Immature natural killer cell (primary cell): ENCODE results near the gene FAM210A. TPM values are rescaled to one million over a fixed set of nuclear protein-coding genes. Genes with fewer than 3 reads are reported as not detected.
"Not testable (repeated sequence)": the region's sequence is repeated elsewhere in the genome, so short reads cannot be mapped to it uniquely, and the experiment has no call there.

Experiments used
- DNase-seq, 3 donors: peaks; one replicate each; pipeline ENCODE4 v3.0.0; 2022; ENCODE audit warnings: mixed read lengths in 1 of 3
- H3K27ac Mint-ChIP-seq, 6 donors: one replicate each; pipeline ENCODE4 v1.8.0; 2020; ENCODE audit warnings: mixed read lengths in 6 of 6, mild to moderate bottlenecking in 5 of 6, inconsistent platforms in 4 of 6, moderate library complexity in 3 of 6
- H3K27me3 Mint-ChIP-seq, 3 donors: one replicate each; pipeline ENCODE4 v1.8.0; 2020 to 2021; ENCODE audit warnings: low read depth in 3 of 3, mild to moderate bottlenecking in 3 of 3, mixed read lengths in 3 of 3, moderate library complexity in 3 of 3, inconsistent platforms in 1 of 3
- H3K36me3 Mint-ChIP-seq, 3 donors: one replicate each; pipeline ENCODE4 v1.8.0; 2020; ENCODE audit warnings: mixed read lengths in 3 of 3, inconsistent platforms in 2 of 3, mild to moderate bottlenecking in 2 of 3
- H3K4me1 Mint-ChIP-seq, 2 donors: one replicate each; pipeline ENCODE4 v1.8.0; 2020; ENCODE audit warnings: inconsistent platforms in 2 of 2, mild to moderate bottlenecking in 2 of 2, mixed read lengths in 2 of 2, moderate library complexity in 1 of 2
- H3K4me3 Mint-ChIP-seq, 5 donors: one replicate each; pipeline ENCODE4 v1.8.0; 2020; ENCODE audit warnings: mild to moderate bottlenecking in 5 of 5, mixed read lengths in 5 of 5, inconsistent platforms in 3 of 5, moderate library complexity in 3 of 5
- H3K9me3 Mint-ChIP-seq, 6 donors: one replicate each; pipeline ENCODE4 v1.8.0; 2020; ENCODE audit warnings: mild to moderate bottlenecking in 6 of 6, mixed read lengths in 6 of 6, inconsistent platforms in 4 of 6, moderate library complexity in 3 of 6
- polyA plus RNA-seq, 3 donors: library from polyadenylated mRNA; unstranded; fragments of 300-500 nt; fragmentation: Illumina TruSeq; gene quantifications; one replicate each; pipeline ENCODE4 v1.2.3, GENCODE V29; 2021

The FAM210A gene, protein sequence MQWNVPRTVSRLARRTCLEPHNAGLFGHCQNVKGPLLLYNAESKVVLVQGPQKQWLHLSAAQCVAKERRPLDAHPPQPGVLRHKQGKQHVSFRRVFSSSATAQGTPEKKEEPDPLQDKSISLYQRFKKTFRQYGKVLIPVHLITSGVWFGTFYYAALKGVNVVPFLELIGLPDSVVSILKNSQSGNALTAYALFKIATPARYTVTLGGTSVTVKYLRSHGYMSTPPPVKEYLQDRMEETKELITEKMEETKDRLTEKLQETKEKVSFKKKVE
- polyA plus RNA-seq = 10 to 100 TPM; 11.4 to 15.3 (median 14.2) TPM

DNA sequence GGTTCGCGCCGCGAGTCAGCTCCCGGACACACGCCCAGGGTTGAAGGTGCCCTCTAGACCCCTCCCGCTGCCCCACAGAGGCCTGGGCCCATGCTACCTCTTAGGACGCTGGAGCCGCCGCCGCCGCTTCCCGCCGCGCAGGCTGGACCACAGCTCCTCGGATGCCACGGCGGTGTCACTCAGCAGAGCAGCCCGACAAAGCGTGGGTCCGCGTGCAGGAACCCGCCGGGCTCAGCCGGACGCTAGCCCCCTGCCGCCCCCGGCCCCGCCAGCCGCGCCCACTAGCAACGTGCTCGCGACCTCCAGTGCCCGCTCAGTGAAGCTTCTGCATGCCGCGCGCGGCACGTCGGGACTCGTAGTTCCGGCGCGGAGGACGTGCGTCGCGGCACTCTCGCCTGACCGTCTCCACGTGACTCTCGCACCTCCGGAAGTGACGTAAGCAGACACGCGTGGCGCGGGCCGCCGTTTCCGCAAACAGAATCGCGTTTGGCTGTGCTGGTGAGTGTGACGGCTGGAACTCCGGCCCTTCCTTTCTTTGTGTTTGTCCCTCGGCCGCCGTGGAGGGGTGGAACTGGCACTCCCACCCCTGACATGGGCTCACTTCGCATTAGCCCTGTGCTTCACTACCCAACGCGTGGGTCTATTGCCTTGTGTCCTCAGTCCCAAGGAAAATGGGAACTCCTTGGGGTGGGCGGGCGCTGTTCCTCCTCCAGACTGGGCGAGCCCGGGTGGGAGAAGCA lies at the start of gene FAM210A, which contains the start of gene RNMT:
Gene FAM210A (minus strand): TSS at position 327 of the 740 bp plus-strand sequence. CDS start 44,481 bp downstream, outside the sequence.
Gene RNMT (plus strand): TSS at position 442 of the 740 bp plus-strand sequence. CDS start 4,845 bp downstream, outside the sequence.
- Mint-ChIP-seq H3K27ac (peak within 1 kb of the TSS; percentile 91 to 98 (median 95)), H3K4me3 (peak within 1 kb of the TSS; percentile 90 to 96 (median 95)), H3K27me3 (peaks cover 2 to 17% (median 12%) of the 10 kb centered on the region in 3 donors)

DNA sequence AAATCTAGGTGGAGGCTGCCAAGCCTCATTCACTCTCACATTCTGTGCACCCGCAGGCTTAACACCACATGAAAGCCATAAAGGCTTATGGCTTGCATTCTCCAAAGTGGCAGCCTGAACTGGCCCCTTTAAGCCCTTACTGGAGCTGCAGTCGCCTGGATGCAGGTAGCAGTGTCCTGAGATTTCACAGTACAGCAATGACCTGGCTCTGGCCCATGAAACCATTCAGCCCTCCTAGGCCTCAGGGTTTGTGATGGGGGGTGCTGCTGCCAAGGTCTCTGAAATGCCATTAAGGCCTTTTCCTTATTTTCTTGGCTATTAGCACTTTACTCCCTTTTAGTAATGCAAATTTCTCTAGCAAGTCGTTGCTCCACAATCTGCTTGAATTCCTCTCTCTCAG lies 48.7 kb upstream of the FAM210A start:
- Mint-ChIP-seq H3K4me3 (no peak overlapping the region), H3K9me3 (peaks cover 0 to 19% (median 5%) of the 10 kb centered on the region in 6 donors), H3K4me1 (no peaks in the 10 kb centered on the region), H3K27ac (no peak overlapping the region), H3K27me3 (peaks cover 2 to 5% (median 2%) of the 10 kb centered on the region in 3 donors), H3K36me3 (no peaks in the 10 kb centered on the region)
- DNase-seq = no peak

More for the DNA sequence above, at the start of gene FAM210A, which contains the start of gene RNMT:
- Mint-ChIP-seq H3K4me1 (peaks cover 41 to 57% of the 10 kb centered on the region in 2 donors), H3K36me3 (no peaks in the 10 kb centered on the region), H3K9me3 (peaks cover 0 to 3% (median 0%) of the 10 kb centered on the region in 6 donors)
- DNase-seq = peak; percentile 91 to 93 (median 93)

DNA sequence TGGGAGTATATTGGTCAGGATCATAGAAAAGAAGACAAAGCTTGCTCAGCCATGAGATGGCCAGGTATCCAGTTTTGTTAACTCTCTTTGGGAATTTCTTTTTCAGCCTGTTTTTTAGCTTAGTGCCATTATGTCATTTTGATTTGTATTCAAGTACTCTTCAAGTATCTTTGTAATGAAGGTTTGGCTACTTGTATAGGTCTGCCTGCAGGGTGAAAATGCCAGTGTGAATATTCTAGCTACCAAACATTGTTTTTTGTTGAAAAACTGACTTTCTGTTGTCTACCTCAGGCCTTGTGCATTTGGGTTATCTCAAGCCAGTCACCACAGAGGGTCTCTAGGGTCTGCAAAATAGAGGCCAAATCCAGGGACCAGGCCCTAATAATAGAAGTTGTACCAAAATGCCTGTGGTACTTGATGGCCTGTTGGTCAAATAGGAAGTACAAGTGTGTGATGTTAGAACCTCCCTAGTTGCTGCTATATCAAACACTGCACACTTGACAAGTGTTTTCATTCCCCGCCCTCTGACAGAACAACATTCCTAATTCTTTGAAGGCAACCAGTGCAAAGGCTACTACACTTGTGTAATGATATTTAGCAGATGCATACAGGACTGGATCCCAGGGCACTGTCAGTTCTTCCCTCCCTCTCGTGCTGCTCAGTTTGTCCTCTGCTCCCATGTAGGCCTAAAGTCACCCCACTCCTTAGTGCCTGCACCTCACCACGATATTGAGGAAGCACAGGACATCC lies 36.5 kb upstream of the FAM210A start:
- Mint-ChIP-seq H3K9me3 (peaks cover 0 to 24% (median 18%) of the 10 kb centered on the region in 6 donors), H3K4me1 (no peaks in the 10 kb centered on the region), H3K4me3 (no peak overlapping the region), H3K27ac (no peak overlapping the region), H3K36me3 (peaks cover 43 to 50% (median 49%) of the 10 kb centered on the region in 3 donors), H3K27me3 (peaks cover 0 to 5% (median 4%) of the 10 kb centered on the region in 3 donors)
- DNase-seq = no peak

DNA sequence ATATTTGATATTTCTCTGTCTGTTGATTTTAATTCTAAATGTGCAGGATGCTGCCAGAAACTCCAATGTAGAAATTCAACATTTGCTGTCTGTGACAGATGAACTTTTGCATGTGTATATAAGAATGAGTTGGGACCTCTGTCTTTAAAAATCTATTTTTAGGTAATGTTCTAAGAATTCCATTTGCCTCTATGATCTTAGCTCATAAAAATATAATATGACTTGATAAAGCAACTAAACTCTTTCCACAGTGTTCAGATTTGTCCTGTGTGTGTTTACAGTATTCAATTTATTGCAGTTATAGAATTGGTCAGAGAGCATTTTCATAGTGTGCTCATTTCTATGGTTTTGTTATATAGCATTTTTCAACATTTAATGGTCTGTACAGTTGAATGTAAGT lies 33.7 kb upstream of the FAM210A start:
- DNase-seq = no peak
- no peak overlapping the region for H3K4me3 Mint-ChIP-seq
- peaks cover 0 to 8% (median 2%) of the 10 kb centered on the region in 6 donors for H3K9me3 Mint-ChIP-seq
- peaks cover 0 to 3% (median 0%) of the 10 kb centered on the region in 3 donors for H3K27me3 Mint-ChIP-seq
- no peaks in the 10 kb centered on the region for H3K4me1 Mint-ChIP-seq
- peaks cover 68 to 74% (median 70%) of the 10 kb centered on the region in 3 donors for H3K36me3 Mint-ChIP-seq
- H3K27ac Mint-ChIP-seq = no peak overlapping the region

DNA sequence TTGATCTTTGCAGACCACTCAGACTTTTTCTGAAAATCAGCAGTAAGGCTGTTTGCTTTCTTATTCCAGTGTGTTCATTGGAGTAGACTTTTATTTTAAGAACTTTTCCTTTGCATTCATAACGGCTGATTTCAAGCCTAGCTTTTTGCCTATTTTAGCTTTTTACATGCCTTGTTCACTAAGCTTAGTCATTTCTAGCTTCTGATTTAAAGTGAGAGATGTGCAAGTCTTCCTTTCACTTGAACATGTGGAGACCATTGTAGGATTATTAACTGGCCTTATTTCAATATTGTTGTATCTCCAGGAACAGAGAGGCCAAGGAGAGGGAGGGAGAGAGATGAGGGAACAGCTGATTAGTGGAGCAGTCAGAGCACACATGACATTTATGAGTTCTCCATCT lies 32.3 kb upstream of the FAM210A start:
- Mint-ChIP-seq H3K36me3 (peaks cover 58 to 72% (median 67%) of the 10 kb centered on the region in 3 donors), H3K4me1 (no peaks in the 10 kb centered on the region), H3K9me3 (no peaks in the 10 kb centered on the region), H3K4me3 (no peak overlapping the region), H3K27ac (no peak overlapping the region), H3K27me3 (peaks cover 0 to 3% (median 0%) of the 10 kb centered on the region in 3 donors)
- DNase-seq = no peak

DNA sequence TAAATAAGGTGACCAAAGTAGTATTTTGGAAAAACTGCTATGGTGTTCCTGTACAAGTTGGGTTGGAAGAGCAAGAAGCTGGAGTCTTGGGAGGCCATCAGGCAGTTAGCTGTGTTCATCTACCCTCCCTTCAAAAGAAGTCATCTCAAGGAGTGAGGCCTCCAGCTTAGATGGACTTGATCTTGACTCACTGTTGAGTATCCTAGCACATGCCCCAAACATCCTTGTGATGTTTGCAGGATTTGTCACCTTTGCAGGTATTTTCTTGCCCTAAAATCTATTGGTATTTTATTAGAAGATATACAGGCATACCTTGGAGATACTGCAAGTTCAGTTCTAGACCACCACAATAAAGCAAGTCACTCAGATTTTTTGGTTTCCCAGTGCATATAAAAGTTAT lies 30.3 kb upstream of the FAM210A start:
- Mint-ChIP-seq H3K4me1 (no peaks in the 10 kb centered on the region), H3K36me3 (peaks cover 53 to 64% (median 61%) of the 10 kb centered on the region in 3 donors), H3K4me3 (no peak overlapping the region), H3K27ac (no peak overlapping the region), H3K27me3 (no peaks in the 10 kb centered on the region), H3K9me3 (no peaks in the 10 kb centered on the region)
- DNase-seq = no peak

DNA sequence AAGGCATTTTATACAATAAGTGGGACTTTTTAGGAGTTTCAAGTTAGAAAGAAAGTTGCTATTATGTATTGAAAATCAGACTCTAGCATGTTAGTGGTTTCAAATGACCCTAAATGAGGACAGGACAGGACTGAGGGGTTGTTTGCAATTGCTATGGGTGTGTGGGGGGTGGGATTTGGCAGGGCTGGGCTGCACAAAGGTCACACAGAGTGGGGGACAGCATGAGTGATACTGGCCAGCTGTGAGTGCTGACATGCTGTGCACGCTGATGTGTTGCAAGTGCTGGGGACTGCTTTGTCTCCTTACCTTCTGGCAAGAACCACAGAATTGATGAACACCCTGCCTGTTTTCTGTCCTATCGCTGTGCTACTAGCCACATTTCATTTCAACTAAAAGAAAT lies 29.9 kb upstream of the FAM210A start:
- no peak for DNase-seq
- H3K9me3 Mint-ChIP-seq = no peaks in the 10 kb centered on the region
- no peaks in the 10 kb centered on the region for H3K27me3 Mint-ChIP-seq
- H3K36me3 Mint-ChIP-seq = peaks cover 53 to 68% (median 61%) of the 10 kb centered on the region in 3 donors
- H3K27ac Mint-ChIP-seq = no peak overlapping the region
- H3K4me3 Mint-ChIP-seq = no peak overlapping the region
- no peaks in the 10 kb centered on the region for H3K4me1 Mint-ChIP-seq

DNA sequence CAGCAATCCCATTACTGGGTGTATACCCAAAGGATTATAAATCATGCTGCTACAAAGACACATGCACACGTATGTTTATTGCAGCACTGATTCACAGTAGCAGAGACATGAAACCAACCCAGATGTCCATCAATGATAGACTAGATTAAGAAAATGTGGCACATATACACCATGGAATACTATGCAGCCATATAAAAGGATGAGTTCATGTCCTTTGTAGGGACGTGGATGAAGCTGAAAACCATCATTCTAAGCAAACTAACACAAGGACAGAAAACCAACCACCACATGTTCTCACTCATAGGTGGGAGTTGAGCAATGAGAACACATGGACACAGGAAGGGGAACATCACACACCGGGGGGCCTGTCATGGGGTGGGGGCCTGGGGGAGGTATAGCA lies 25.2 kb upstream of the FAM210A start:
- not testable (repeated sequence) for H3K27me3 Mint-ChIP-seq, DNase-seq, H3K9me3 Mint-ChIP-seq, H3K4me3 Mint-ChIP-seq, H3K4me1 Mint-ChIP-seq
- H3K27ac Mint-ChIP-seq = peak overlapping the region in 1 of 6 donors; percentile 30
- H3K36me3 Mint-ChIP-seq = peaks cover 60 to 68% (median 62%) of the 10 kb centered on the region in 3 donors

DNA sequence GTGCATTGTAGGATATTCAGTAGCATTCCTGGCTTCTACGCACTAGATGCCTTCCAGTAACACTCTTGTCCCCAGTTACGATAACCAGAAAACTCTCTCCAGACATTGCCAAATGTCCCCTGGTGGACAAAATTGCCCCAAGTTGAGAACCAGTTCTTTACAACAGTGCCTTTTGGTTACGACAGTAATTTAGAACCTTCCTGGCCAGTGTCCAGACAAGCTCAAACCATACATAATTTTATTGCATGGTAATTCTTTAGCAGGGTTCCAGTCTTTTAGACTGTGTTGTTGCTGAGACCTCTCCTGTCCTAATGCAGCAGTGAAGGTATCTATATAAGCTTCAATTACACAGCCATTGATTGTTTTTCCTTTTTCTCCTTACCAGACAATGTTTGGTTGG lies 20.3 kb upstream of the FAM210A start:
- no peaks in the 10 kb centered on the region for H3K4me1 Mint-ChIP-seq
- no peaks in the 10 kb centered on the region for H3K9me3 Mint-ChIP-seq
- peaks cover 0 to 6% (median 1%) of the 10 kb centered on the region in 3 donors for H3K27me3 Mint-ChIP-seq
- no peak for DNase-seq
- H3K27ac Mint-ChIP-seq = no peak overlapping the region
- H3K4me3 Mint-ChIP-seq = no peak overlapping the region
- H3K36me3 Mint-ChIP-seq = peaks cover 45 to 65% (median 55%) of the 10 kb centered on the region in 3 donors

DNA sequence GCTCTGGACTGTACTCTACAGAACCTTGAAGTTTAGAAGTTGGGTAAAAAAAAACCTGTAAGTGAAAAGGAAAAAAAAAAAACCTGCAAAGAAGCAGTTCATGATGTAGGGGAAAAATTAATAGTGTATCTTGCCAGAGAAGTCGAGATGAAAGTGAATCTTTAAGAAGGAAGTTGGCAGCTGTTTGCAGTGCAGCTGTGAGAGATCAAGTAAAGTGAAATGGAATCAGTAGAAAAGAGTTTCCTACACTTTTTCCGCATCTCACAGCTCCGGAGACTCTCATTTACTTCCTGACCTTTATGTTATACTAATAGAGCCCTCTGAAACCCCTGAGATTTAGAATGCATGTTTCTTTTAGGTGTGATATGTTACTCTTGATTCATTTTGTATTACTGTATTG lies 19.3 kb upstream of the FAM210A start:
- no peak for DNase-seq
- Mint-ChIP-seq H3K4me1 (no peaks in the 10 kb centered on the region), H3K9me3 (no peaks in the 10 kb centered on the region), H3K4me3 (no peak overlapping the region), H3K36me3 (peaks cover 40 to 63% (median 54%) of the 10 kb centered on the region in 3 donors), H3K27ac (peak overlapping the region in 1 of 6 donors; percentile 33), H3K27me3 (peaks cover 0 to 6% (median 1%) of the 10 kb centered on the region in 3 donors)

DNA sequence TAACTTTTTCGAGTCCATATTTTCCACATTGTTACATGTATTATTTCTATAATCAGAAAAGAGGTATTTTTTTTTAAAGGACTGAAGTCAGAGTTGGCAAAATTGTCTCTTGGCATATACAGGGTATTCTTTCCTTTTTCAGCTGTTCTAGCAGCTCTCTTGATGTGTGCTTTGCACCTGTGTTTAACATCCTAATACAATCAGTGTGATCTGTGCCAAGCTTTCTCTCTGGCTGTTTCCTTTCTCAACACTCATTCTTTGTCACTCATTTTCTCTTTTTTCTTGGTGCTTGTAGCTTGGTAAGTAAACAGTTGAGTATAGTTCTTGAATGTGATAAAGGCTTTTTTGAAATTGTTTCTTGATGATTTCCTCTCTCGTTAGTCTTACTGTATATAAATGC lies 9.3 kb upstream of the FAM210A start:
- Mint-ChIP-seq H3K27ac (no peak overlapping the region), H3K27me3 (peaks cover 0 to 2% (median 0%) of the 10 kb centered on the region in 3 donors), H3K9me3 (no peaks in the 10 kb centered on the region), H3K4me3 (no peak overlapping the region), H3K36me3 (peaks cover 33 to 51% (median 40%) of the 10 kb centered on the region in 3 donors), H3K4me1 (peaks cover 2 to 4% of the 10 kb centered on the region in 2 donors)
- DNase-seq = no peak

DNA sequence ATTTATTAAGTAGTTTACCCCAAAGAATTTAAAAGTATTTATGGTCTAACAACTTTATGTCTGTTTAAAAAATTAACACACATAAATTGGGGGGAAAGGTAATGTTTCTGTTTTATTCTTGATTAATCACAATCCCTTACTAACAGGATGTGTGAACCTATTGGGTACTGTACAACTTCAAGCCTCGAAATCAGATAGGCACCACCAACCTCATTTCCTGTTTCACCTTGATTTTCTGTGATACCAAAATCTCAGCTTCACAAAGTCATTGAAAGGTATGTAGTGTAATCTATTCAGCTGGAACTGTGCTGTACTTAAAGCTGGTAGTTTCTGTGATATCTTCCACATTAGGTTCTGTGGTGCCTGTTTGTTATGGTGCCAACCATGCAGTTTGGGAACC lies 4.1 kb upstream of the FAM210A start:
- Mint-ChIP-seq H3K4me1 (peaks cover 32 to 41% of the 10 kb centered on the region in 2 donors), H3K4me3 (no peak overlapping the region), H3K27me3 (peaks cover 2 to 17% (median 12%) of the 10 kb centered on the region in 3 donors), H3K36me3 (peaks cover 6 to 13% (median 8%) of the 10 kb centered on the region in 3 donors), H3K9me3 (peaks cover 0 to 3% (median 0%) of the 10 kb centered on the region in 6 donors), H3K27ac (peak overlapping the region in 2 of 6 donors; percentile 9 to 23)
- DNase-seq = no peak

DNA sequence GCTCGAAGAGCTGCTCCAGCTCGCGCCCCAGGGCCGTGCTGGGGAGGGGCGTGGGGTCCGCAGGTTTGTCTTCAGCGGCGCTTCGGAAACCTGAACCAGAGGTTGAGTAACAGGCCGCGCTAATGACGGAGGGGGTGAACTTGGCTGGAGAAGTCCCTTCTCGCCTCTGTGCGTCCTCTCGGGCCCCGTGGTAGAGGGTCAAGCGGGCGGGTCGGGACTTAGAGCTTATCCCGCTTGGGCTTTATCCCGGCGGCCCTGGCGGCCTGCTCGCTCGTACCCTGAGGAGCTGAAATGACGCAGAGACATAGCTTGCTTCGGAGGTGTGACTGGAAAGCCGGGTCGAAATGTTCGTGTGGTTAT lies 594 bp upstream of the FAM210A start:
- H3K4me3 Mint-ChIP-seq = peak overlapping the region; percentile 90 to 96 (median 95)
- peak overlapping the region; percentile 91 to 98 (median 95) for H3K27ac Mint-ChIP-seq
- no peaks in the 10 kb centered on the region for H3K36me3 Mint-ChIP-seq
- peaks cover 0 to 3% (median 0%) of the 10 kb centered on the region in 6 donors for H3K9me3 Mint-ChIP-seq
- H3K27me3 Mint-ChIP-seq = peaks cover 2 to 17% (median 12%) of the 10 kb centered on the region in 3 donors
- peaks cover 43 to 57% of the 10 kb centered on the region in 2 donors for H3K4me1 Mint-ChIP-seq
- peak in 2 of 3 donors; percentile 48 to 50 for DNase-seq
